HL-60 (cell line): Measurements from ENCODE around the gene ENTPD1.

ENCODE experiments used
- GABPA ChIP-seq: IDR thresholded peaks from 2 replicates; pipeline ENCODE4 v1.6.1; 2012; ENCODE audit warnings: low read depth
- POLR2AphosphoS5 ChIP-seq: IDR thresholded peaks from 2 replicates; pipeline ENCODE4 v1.6.1; 2012; ENCODE audit warnings: low read depth
- REST ChIP-seq: IDR thresholded peaks from 2 replicates; pipeline ENCODE4 v1.6.1; 2012; ENCODE audit warnings: low read depth; ENCODE audit not compliant: insufficient replicate concordance
- TF ChIP-seq, protein P1 (sequence below): IDR thresholded peaks from one replicate; pipeline ENCODE4 v1.5.1; 2011; ENCODE audit warnings: low read length, control low read depth, inconsistent platforms; ENCODE audit not compliant: insufficient read depth

DNA sequence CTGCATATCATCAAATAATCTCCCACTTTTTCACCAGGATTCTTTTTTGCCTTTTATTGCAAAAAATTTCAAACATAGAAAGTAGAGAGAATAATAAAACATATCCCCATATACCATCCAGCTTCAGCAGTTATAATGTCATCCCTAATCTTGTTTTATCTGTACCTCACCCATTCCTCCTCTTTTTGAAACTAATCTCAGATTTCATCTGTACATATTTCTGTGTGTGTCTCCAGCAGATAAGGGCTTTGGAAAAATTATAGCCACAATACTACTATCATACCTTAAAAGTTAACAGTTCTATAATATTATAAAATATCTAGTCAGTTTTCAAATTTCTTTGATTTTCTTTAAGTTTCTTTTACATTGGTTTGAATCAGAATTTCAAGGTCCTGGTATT lies 7.6 kb upstream of the ENTPD1 start:
- TF ChIP-seq, protein P1, sequence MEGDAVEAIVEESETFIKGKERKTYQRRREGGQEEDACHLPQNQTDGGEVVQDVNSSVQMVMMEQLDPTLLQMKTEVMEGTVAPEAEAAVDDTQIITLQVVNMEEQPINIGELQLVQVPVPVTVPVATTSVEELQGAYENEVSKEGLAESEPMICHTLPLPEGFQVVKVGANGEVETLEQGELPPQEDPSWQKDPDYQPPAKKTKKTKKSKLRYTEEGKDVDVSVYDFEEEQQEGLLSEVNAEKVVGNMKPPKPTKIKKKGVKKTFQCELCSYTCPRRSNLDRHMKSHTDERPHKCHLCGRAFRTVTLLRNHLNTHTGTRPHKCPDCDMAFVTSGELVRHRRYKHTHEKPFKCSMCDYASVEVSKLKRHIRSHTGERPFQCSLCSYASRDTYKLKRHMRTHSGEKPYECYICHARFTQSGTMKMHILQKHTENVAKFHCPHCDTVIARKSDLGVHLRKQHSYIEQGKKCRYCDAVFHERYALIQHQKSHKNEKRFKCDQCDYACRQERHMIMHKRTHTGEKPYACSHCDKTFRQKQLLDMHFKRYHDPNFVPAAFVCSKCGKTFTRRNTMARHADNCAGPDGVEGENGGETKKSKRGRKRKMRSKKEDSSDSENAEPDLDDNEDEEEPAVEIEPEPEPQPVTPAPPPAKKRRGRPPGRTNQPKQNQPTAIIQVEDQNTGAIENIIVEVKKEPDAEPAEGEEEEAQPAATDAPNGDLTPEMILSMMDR: no peak
- no peak for TF ChIP-seq REST
- TF ChIP-seq POLR2AphosphoS5: no peak
- no peak for TF ChIP-seq GABPA
